Dedifferentiated amniotic fluid mesenchymal stem cell (primary cell): ENCODE results near the gene AGXT2.
A peak's percentile ranks its signal among the peaks of the same experiment; 100 is the strongest.
"Not testable (repeated sequence)": the region's sequence is repeated elsewhere in the genome, so short reads cannot be mapped to it uniquely, and the experiment has no call there.

Experiments used
- DNase-seq: peaks from one replicate; pipeline ENCODE4 v3.0.0-alpha.2; 2016; ENCODE audit errors: extremely low spot score

The AGXT2 gene

GRCh38 chr5:35052838-35053237 lies 5.1 kb upstream of the AGXT2 start:
- no peak for DNase-seq

- no peak for DNase-seq
Measured at GRCh38 chr5:35050541-35051126, 2.9 kb upstream of the AGXT2 start.

GRCh38 chr5:35048910-35049309 lies 1.2 kb upstream of the AGXT2 start:
- no peak for DNase-seq

- peak; percentile 33 for DNase-seq
Measured at GRCh38 chr5:35046774-35047173, 975 bp downstream of the AGXT2 start.

GRCh38 chr5:35045280-35045679 lies 2.5 kb downstream of the AGXT2 start:
- no peak for DNase-seq

- no peak for DNase-seq
Measured at GRCh38 chr5:35044649-35045048, 3.1 kb downstream of the AGXT2 start.

GRCh38 chr5:35042781-35043180 lies 5.0 kb downstream of the AGXT2 start:
- no peak for DNase-seq

- DNase-seq = no peak
Measured at GRCh38 chr5:35041261-35041660, 6.5 kb downstream of the AGXT2 start.

GRCh38 chr5:35038891-35039290 lies 8.9 kb downstream of the AGXT2 start:
- no peak for DNase-seq

GRCh38 chr5:35036536-35036935 lies 11.2 kb downstream of the AGXT2 start:
- no peak for DNase-seq

GRCh38 chr5:35035929-35036328 lies 11.8 kb downstream of the AGXT2 start:
- not testable (repeated sequence) for DNase-seq

- DNase-seq = no peak
Measured at GRCh38 chr5:35035271-35035670, 12.5 kb downstream of the AGXT2 start.

- no peak for DNase-seq
Measured at GRCh38 chr5:35032356-35032755, 15.4 kb downstream of the AGXT2 start.

GRCh38 chr5:35031276-35031675 lies 16.5 kb downstream of the AGXT2 start:
- DNase-seq = no peak

GRCh38 chr5:35030426-35031100 lies 17.2 kb downstream of the AGXT2 start:
- no peak for DNase-seq

GRCh38 chr5:35029333-35029732 lies 18.4 kb downstream of the AGXT2 start:
- DNase-seq = no peak

GRCh38 chr5:35026941-35027340 lies 20.8 kb downstream of the AGXT2 start:
- no peak for DNase-seq

GRCh38 chr5:35026280-35026840 lies 21.4 kb downstream of the AGXT2 start:
- DNase-seq = no peak

- no peak for DNase-seq
Measured at GRCh38 chr5:35024911-35025510, 22.7 kb downstream of the AGXT2 start.

- no peak for DNase-seq
Measured at GRCh38 chr5:35023391-35024178, 24.2 kb downstream of the AGXT2 start.

- no peak for DNase-seq
Measured at GRCh38 chr5:35016174-35017051, 31.3 kb downstream of the AGXT2 start.
